Naive B cell (primary cell): ENCODE measurements around the gene AMPD3. TPM values are rescaled to one million over a fixed set of nuclear protein-coding genes. Genes with fewer than 3 reads are reported as not detected.

Experiments
- ATAC-seq, 2 donors: fragments of 150-1000 bp; cut with Tn5 transposase; 2 replicates each; pipeline ENCODE4 v1.10.0; 2021; ENCODE audit warnings: low read depth in 2 of 2, mild to moderate bottlenecking in 2 of 2, moderate library complexity in 2 of 2
- DNase-seq: peaks from one replicate; pipeline ENCODE4 v3.0.0; 2022
- H3K27ac Mint-ChIP-seq, 6 donors: one replicate each; pipeline ENCODE4 v1.8.0; 2020 to 2022; ENCODE audit warnings: mild to moderate bottlenecking in 6 of 6, mixed read lengths in 6 of 6, moderate library complexity in 5 of 6, inconsistent platforms in 2 of 6
- H3K27me3 Mint-ChIP-seq, 3 donors: one replicate each; pipeline ENCODE4 v1.8.0; 2021 to 2022; ENCODE audit warnings: mixed read lengths in 3 of 3, mild to moderate bottlenecking in 1 of 3
- H3K36me3 Mint-ChIP-seq, 2 donors: one replicate each; pipeline ENCODE4 v1.8.0; 2020 to 2022; ENCODE audit warnings: mixed read lengths in 2 of 2, inconsistent platforms in 1 of 2, mild to moderate bottlenecking in 1 of 2
- H3K4me1 Mint-ChIP-seq, 3 donors: one replicate each; pipeline ENCODE4 v1.8.0; 2020 to 2022; ENCODE audit warnings: mixed read lengths in 3 of 3, inconsistent platforms in 1 of 3, mild to moderate bottlenecking in 1 of 3, moderate library complexity in 1 of 3
- H3K4me3 Mint-ChIP-seq, 8 donors: one replicate each; pipeline ENCODE4 v1.8.0; 2020 to 2022; ENCODE audit warnings: mild to moderate bottlenecking in 8 of 8, mixed read lengths in 8 of 8, moderate library complexity in 8 of 8, inconsistent platforms in 2 of 8
- H3K9me3 Mint-ChIP-seq, 7 donors: one replicate each; pipeline ENCODE4 v1.8.0; 2020 to 2022; ENCODE audit warnings: mixed read lengths in 7 of 7, mild to moderate bottlenecking in 5 of 7, inconsistent platforms in 2 of 7, moderate library complexity in 1 of 7
- polyA plus RNA-seq, 6 donors: library from polyadenylated mRNA; unstranded; fragments of 300-500 nt; fragmentation: Illumina TruSeq; gene quantifications; one replicate each; pipeline ENCODE4 v1.2.3, GENCODE V29; 2021; ENCODE audit warnings: low read depth in 6 of 6

The AMPD3 gene
- polyA plus RNA-seq, 6 donors from 2014 or later: 20.2 to 35.5 (median 27.3) TPM

GRCh38 chr11:10478574-10479550 is 23.8 kb downstream of the AMPD3 start:
- H3K4me3 Mint-ChIP-seq: no peak overlapping the region
- peaks cover 15 to 30% of the 10 kb centered on the region in 2 donors for H3K36me3 Mint-ChIP-seq
- ATAC-seq (no peak), DNase-seq (no peak)
- no peaks in the 10 kb centered on the region for H3K9me3 Mint-ChIP-seq
- peaks cover 41 to 50% (median 42%) of the 10 kb centered on the region in 3 donors for H3K4me1 Mint-ChIP-seq
- H3K27me3 Mint-ChIP-seq: no peaks in the 10 kb centered on the region
- peak overlapping the region; percentile 44 to 97 (median 83) for H3K27ac Mint-ChIP-seq

DNA sequence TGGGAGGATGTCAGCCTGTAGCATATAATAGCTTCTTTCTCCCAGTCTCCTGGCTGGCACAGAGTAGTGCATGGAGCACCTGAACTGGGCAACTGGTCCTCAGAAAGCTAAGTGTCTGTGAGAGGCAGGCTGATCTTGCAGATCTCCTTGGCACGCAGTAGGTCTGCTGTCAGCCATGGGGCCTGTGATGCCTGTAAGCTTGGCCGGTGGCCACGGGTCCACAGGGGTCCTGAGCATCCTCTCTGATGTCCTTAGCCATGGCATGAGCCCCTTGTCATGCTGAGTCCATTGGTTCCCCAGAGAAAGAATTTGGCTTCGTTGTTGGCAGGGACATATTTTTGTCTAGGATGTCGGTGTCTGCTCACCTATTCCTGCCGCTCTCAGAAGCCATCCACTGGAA is 25.0 kb downstream of the AMPD3 start:
- DNase-seq: no peak
- H3K4me1 Mint-ChIP-seq: peaks cover 30 to 38% (median 34%) of the 10 kb centered on the region in 3 donors
- no peak for ATAC-seq
- no peak overlapping the region for H3K4me3 Mint-ChIP-seq
- H3K27me3 Mint-ChIP-seq: no peaks in the 10 kb centered on the region
- no peaks in the 10 kb centered on the region for H3K9me3 Mint-ChIP-seq
- H3K27ac Mint-ChIP-seq: peak overlapping the region in 3 of 6 donors; percentile 56 to 96 (median 88)
- peaks cover 15 to 31% of the 10 kb centered on the region in 2 donors for H3K36me3 Mint-ChIP-seq

GRCh38 chr11:10480760-10481159 is 25.7 kb downstream of the AMPD3 start:
- no peaks in the 10 kb centered on the region for H3K9me3 Mint-ChIP-seq
- no peak for ATAC-seq
- no peaks in the 10 kb centered on the region for H3K27me3 Mint-ChIP-seq
- H3K4me1 Mint-ChIP-seq: peaks cover 25 to 32% (median 27%) of the 10 kb centered on the region in 3 donors
- DNase-seq: no peak
- no peak overlapping the region for H3K4me3 Mint-ChIP-seq
- H3K36me3 Mint-ChIP-seq: peaks cover 15 to 24% of the 10 kb centered on the region in 2 donors
- peak overlapping the region in 5 of 6 donors; percentile 36 to 86 (median 72) for H3K27ac Mint-ChIP-seq

DNA sequence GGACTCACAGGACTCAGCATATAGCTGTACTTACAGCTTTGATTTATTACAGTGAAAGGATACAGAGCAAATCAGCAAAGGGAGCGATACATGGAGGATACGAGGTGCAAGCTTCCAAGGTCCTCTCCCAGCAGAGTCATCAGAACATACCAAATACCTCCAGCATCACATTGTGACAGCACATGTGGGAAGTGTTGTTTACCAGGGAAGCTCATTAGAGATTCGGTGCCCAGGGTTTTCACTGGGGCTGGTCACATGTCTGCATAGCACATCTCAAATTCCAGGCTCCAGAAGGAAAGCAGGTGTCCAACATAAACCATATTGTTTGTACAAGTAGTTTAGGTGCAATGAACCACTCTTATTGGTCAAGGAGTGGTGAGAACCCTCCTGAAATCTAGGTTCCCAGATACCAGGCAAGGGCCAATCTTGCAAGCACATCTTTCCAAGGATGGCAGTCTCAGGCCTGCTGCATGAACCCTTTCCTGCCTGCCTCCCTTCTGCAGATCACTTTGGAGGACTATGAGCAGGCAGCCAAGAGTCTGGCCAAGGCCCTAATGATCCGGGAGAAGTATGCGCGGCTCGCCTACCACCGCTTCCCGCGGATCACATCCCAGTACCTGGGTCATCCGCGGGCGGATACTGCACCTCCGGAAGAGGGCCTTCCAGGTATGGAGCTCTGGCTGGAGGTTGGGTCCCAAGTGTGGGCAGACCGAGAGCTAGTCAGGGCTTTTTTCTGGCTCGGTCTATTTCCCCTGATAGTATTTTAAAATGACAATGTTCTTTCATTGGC is 26.7 kb downstream of the AMPD3 start:
- H3K4me1 Mint-ChIP-seq: peaks cover 19 to 23% (median 22%) of the 10 kb centered on the region in 3 donors
- no peaks in the 10 kb centered on the region for H3K9me3 Mint-ChIP-seq
- peak overlapping the region in 5 of 6 donors; percentile 10 to 62 (median 42) for H3K27ac Mint-ChIP-seq
- DNase-seq (no peak), ATAC-seq (no peak)
- H3K27me3 Mint-ChIP-seq: no peaks in the 10 kb centered on the region
- H3K36me3 Mint-ChIP-seq: peaks cover 15 to 22% of the 10 kb centered on the region in 2 donors
- no peak overlapping the region for H3K4me3 Mint-ChIP-seq

DNA sequence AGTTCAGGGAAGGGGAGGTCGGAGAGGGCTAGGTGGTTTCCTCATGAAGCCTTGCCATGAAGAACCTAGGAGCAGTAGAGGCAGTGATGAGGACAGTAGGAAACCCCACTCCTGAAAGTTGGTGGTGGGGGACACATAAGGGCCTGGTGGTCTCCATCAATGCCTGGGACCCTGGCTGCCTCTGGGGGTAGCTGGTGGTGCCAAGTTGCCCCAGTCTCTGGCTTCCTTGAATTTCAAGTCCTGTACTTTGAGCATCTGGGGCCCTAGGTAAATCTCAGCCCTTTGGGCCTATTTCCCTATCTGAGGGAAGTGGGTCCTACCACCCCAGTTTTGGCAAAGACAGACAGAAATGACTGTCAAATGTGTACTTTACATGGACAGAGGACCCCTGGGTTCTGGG is 28.1 kb downstream of the AMPD3 start:
- DNase-seq (no peak), ATAC-seq (no peak)
- H3K27me3 Mint-ChIP-seq: no peaks in the 10 kb centered on the region
- no peak overlapping the region for H3K4me3 Mint-ChIP-seq
- H3K9me3 Mint-ChIP-seq: no peaks in the 10 kb centered on the region
- peaks cover 18 to 20% (median 19%) of the 10 kb centered on the region in 3 donors for H3K4me1 Mint-ChIP-seq
- H3K27ac Mint-ChIP-seq: peak overlapping the region in 3 of 6 donors; percentile 15 to 52 (median 44)
- peaks cover 23 to 24% of the 10 kb centered on the region in 2 donors for H3K36me3 Mint-ChIP-seq

GRCh38 chr11:10483584-10483983 is 28.5 kb downstream of the AMPD3 start:
- Mint-ChIP-seq H3K27ac (peak overlapping the region in 2 of 6 donors; percentile 7 to 91), H3K4me1 (peaks cover 19 to 22% (median 20%) of the 10 kb centered on the region in 3 donors), H3K4me3 (no peak overlapping the region), H3K27me3 (no peaks in the 10 kb centered on the region), H3K9me3 (no peaks in the 10 kb centered on the region), H3K36me3 (peaks cover 24 to 27% of the 10 kb centered on the region in 2 donors)
- ATAC-seq (no peak), DNase-seq (no peak)

DNA sequence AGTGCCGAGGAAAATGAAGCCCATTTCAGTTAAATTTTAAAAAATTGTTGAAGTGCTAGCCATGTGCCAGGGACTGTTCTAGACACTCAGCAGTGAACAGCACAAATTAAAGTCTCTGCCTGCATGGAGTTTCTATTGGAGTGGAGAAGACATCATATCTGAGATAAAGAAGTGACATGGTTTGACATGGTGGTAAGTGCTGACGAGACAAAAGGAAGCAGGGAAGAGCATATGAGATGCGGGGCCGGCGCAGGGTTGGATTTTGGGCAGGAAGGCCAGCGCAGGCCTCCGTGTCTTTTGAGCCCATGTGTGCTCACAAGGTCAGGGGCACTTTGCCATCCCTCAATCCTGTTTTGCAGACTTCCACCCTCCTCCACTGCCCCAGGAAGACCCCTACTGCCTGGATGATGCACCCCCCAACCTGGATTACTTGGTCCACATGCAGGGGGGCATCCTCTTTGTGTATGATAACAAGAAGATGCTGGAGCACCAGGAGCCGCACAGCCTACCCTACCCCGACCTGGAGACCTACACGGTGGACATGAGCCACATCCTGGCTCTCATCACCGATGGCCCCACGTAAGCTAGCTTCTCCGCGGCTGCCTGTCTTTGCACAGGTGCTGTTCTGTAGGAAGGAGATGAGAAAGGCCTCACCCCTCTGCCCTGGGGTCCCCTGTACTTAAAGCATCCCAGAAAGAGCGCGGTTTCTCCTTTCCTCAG is 29.6 kb downstream of the AMPD3 start:
- Mint-ChIP-seq H3K27ac (peak overlapping the region in 5 of 6 donors; percentile 42 to 90 (median 82)), H3K27me3 (no peaks in the 10 kb centered on the region), H3K9me3 (no peaks in the 10 kb centered on the region), H3K4me1 (peaks cover 23 to 32% (median 27%) of the 10 kb centered on the region in 3 donors), H3K36me3 (peaks cover 20 to 27% of the 10 kb centered on the region in 2 donors), H3K4me3 (no peak overlapping the region)
- DNase-seq (no peak), ATAC-seq (no peak)

- Mint-ChIP-seq H3K27me3 (no peaks in the 10 kb centered on the region), H3K4me3 (no peak overlapping the region), H3K4me1 (peaks cover 27 to 38% (median 30%) of the 10 kb centered on the region in 3 donors), H3K9me3 (no peaks in the 10 kb centered on the region), H3K27ac (peak overlapping the region; percentile 88 to 99 (median 99)), H3K36me3 (peaks cover 18 to 34% of the 10 kb centered on the region in 2 donors)
- no peak for DNase-seq
- ATAC-seq: no peak
These were observed 30.6 kb downstream of the AMPD3 start for GRCh38 chr11:10485646-10486045.

- no peak for DNase-seq
- H3K4me3 Mint-ChIP-seq: peak overlapping the region in 1 of 8 donors; percentile 9
- H3K27ac Mint-ChIP-seq: peak overlapping the region; percentile 88 to 99 (median 99)
- ATAC-seq: no peak
- H3K27me3 Mint-ChIP-seq: no peaks in the 10 kb centered on the region
- peaks cover 18 to 33% of the 10 kb centered on the region in 2 donors for H3K36me3 Mint-ChIP-seq
- H3K9me3 Mint-ChIP-seq: no peaks in the 10 kb centered on the region
- peaks cover 29 to 41% (median 34%) of the 10 kb centered on the region in 3 donors for H3K4me1 Mint-ChIP-seq
These were observed 31.2 kb downstream of the AMPD3 start for GRCh38 chr11:10486161-10486840.

DNA sequence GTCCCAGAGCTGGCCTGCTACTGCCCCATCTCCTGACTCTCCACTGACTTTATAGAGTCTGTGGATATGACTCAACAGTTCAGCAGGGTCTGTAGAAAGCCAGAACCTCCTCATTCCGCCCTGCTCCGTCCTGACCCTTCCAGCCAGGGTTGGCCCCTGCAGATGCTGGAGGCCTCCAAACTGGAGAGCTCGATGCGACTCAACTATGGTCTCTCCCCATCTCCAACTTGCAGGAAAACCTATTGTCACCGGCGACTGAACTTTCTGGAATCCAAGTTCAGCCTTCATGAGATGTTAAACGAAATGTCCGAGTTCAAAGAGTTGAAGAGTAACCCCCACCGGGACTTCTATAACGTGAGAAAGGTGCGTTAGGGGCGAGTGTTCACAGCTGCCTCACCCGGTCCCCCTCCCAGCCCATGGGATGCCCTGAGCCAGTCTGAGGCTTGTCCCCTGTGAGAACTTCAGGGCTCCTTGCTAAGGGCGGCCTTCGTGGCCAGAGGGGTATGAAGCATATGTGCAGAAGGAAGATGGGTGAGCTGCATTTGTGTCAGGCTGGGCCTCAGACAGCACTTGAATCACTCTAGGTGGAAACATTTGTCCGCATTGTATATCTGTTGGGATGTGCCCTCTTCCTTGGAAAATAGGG is 32.1 kb downstream of the AMPD3 start:
- H3K4me3 Mint-ChIP-seq: peak overlapping the region in 1 of 8 donors; percentile 59
- H3K9me3 Mint-ChIP-seq: no peaks in the 10 kb centered on the region
- no peak for DNase-seq
- ATAC-seq: no peak
- no peaks in the 10 kb centered on the region for H3K27me3 Mint-ChIP-seq
- H3K27ac Mint-ChIP-seq: peak overlapping the region; percentile 99
- peaks cover 32 to 47% (median 38%) of the 10 kb centered on the region in 3 donors for H3K4me1 Mint-ChIP-seq
- H3K36me3 Mint-ChIP-seq: peaks cover 23 to 38% of the 10 kb centered on the region in 2 donors

GRCh38 chr11:10488121-10488933 is 33.3 kb downstream of the AMPD3 start:
- Mint-ChIP-seq H3K4me1 (peaks cover 38 to 57% (median 39%) of the 10 kb centered on the region in 3 donors), H3K4me3 (peak overlapping the region in 7 of 8 donors; percentile 2 to 84 (median 59)), H3K9me3 (no peaks in the 10 kb centered on the region), H3K27ac (peak overlapping the region; percentile 99), H3K36me3 (peaks cover 29 to 49% of the 10 kb centered on the region in 2 donors), H3K27me3 (no peaks in the 10 kb centered on the region)
- DNase-seq (peak; percentile 9), ATAC-seq (peak; percentile 31 to 39)
